ENCODE measurements around the gene GLYR1. TPM values are rescaled to one million over a fixed set of nuclear protein-coding genes. Genes with fewer than 3 reads are reported as not detected.

Gene GLYR1
- total RNA-seq, 5 donors from 2014 or later (not counting 1 experiment from before 2014, with no cell fraction given): 95.5 to 106 (median 102) TPM

DNA sequence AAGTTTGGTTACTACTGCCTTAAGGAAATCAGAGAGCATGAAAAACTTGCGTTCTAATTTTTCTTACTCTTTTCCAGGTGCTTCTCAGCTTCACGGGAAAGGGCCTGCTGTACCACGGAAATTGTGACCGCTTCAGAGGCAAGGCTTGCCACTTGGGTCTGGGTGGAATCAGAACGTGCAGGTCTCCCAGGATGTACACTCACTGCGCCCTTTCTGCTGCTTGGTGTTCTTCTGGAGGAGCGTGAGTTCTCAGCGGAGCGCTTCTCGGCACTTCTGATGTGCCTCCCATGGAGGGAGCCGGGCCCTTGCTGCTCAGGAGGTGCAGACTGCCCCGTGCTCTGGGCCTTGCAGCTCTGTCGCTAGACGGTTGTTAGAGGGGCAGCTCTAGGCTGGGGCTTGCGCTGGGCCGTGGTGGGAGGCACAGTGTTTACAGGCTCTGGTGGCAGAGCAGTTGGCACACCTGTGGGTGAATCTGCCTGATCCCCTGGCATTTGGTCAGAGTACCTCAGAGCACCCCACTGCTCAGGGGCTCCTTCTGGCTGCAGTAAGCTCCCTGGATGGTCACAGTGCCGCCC, 33.0 kb upstream of the GLYR1 start:
- 94% methylated on average over 17 of the region's 17 CpGs for WGBS (ENCODE audit: insufficient coverage)
- Mint-ChIP-seq H3K4me1 (no peaks in the 10 kb centered on the region), H3K9me3 (no peaks in the 10 kb centered on the region), H3K27ac (no peak overlapping the region), H3K4me3 (no peak overlapping the region), H3K36me3 (peaks cover 73% of the 10 kb centered on the region), H3K27me3 (no peaks in the 10 kb centered on the region)
- ChIA-PET POLR2A (no interaction called here), CTCF (no interaction called here)
- Histone ChIP-seq H3K27me3 (replicated peaks in 1 of 2; ENCODE audit: control insufficient read depth in 2 of 2, extremely low read depth in 1 of 2, insufficient read depth in 2 of 2, low read length in 1 of 2) (no peaks in the 10 kb centered on the region), H3K4me3 (ENCODE audit: control insufficient read depth in 1 of 2, extremely low read depth in 1 of 2, low read length in 1 of 2) (no peak overlapping the region), H3K27ac (ENCODE audit: low read length) (no peak overlapping the region), H3K36me3 (ENCODE audit: control insufficient read depth in 2 of 2, extremely low read depth in 1 of 2, insufficient read depth in 1 of 2, low read length in 1 of 2) (peaks cover 19 to 85% of the 10 kb centered on the region in 2 donors), H3K4me1 (ENCODE audit: control insufficient read depth in 1 of 2, extremely low read depth in 1 of 2, insufficient read depth in 2 of 2, low read length in 2 of 2) (no peaks in the 10 kb centered on the region), H3K9me3 (no peaks in the 10 kb centered on the region)
- DNase-seq (no peak), ATAC-seq (replicated peaks in 1 of 4) (no peak)

DNA sequence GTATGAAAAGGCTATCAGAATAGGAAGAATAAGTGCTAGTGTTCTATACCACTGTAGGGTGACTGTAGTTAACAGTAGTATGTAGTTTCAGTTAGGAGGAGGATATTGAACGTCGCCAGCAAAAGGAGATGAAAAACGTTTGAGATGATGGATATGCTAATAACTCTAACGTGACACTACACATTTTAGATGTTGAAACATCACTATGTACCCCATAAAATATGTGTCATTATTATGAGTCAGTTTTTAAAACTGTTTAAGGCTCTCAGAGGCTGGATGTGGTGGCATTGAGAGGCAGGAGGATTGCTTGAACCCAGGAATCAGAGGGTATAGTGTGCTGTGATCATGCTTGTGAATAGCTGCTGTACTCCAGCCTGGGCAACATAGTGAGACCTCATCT, 32.0 kb upstream of the GLYR1 start:
- Histone ChIP-seq H3K4me1 (ENCODE audit: control insufficient read depth in 1 of 2, extremely low read depth in 1 of 2, insufficient read depth in 2 of 2, low read length in 2 of 2) (no peaks in the 10 kb centered on the region), H3K9me3 (no peaks in the 10 kb centered on the region), H3K4me3 (ENCODE audit: control insufficient read depth in 1 of 2, extremely low read depth in 1 of 2, low read length in 1 of 2) (no peak overlapping the region), H3K27ac (ENCODE audit: low read length) (no peak overlapping the region), H3K36me3 (ENCODE audit: control insufficient read depth in 2 of 2, extremely low read depth in 1 of 2, insufficient read depth in 1 of 2, low read length in 1 of 2) (peaks cover 28 to 88% of the 10 kb centered on the region in 2 donors), H3K27me3 (replicated peaks in 1 of 2; ENCODE audit: control insufficient read depth in 2 of 2, extremely low read depth in 1 of 2, insufficient read depth in 2 of 2, low read length in 1 of 2) (no peaks in the 10 kb centered on the region)
- H3K4me1 Mint-ChIP-seq: no peaks in the 10 kb centered on the region
- CTCF ChIA-PET: interaction anchor here in 1 of 2 donors (0.7 kb wide), 1 partner anchor 21 kb away, joined by 3 read pairs; no protein-coding TSS in a partner anchor
- ATAC-seq (replicated peaks in 1 of 4) (no peak), DNase-seq (no peak)
- POLR2A ChIA-PET: no interaction called here
- H3K36me3 Mint-ChIP-seq: peaks cover 69% of the 10 kb centered on the region
- H3K27me3 Mint-ChIP-seq: no peaks in the 10 kb centered on the region
- H3K4me3 Mint-ChIP-seq: no peak overlapping the region
- no peak overlapping the region for H3K27ac Mint-ChIP-seq
- WGBS (ENCODE audit: insufficient coverage): no CpG with 5 or more reads among the region's 4 CpGs
- H3K9me3 Mint-ChIP-seq: no peaks in the 10 kb centered on the region

DNA sequence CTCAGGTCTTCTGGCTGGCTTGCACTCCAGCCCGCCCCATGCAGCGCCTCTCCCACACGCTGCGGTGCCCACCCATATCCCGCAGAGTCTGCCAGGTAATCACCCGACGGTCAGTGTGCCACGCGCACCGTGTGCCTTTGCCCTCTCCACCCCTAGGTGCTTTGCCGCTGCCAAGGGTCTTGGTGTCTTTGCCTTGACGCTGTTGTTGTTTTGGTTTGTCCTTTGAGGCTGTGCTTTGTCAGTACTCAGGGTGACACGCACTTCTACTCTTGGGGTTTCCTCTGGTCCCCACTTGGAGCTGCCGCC, 30.2 kb upstream of the GLYR1 start:
- ATAC-seq (replicated peaks in 1 of 4) (no peak), DNase-seq (no peak)
- H3K27me3 Mint-ChIP-seq: no peaks in the 10 kb centered on the region
- 97% methylated on average over 13 of the region's 14 CpGs for WGBS (ENCODE audit: insufficient coverage)
- Histone ChIP-seq H3K36me3 (ENCODE audit: control insufficient read depth in 2 of 2, extremely low read depth in 1 of 2, insufficient read depth in 1 of 2, low read length in 1 of 2) (peaks cover 34 to 87% of the 10 kb centered on the region in 2 donors), H3K4me1 (ENCODE audit: control insufficient read depth in 1 of 2, extremely low read depth in 1 of 2, insufficient read depth in 2 of 2, low read length in 2 of 2) (no peaks in the 10 kb centered on the region), H3K4me3 (ENCODE audit: control insufficient read depth in 1 of 2, extremely low read depth in 1 of 2, low read length in 1 of 2) (no peak overlapping the region), H3K27ac (ENCODE audit: low read length) (no peak overlapping the region), H3K9me3 (no peaks in the 10 kb centered on the region), H3K27me3 (replicated peaks in 1 of 2; ENCODE audit: control insufficient read depth in 2 of 2, extremely low read depth in 1 of 2, insufficient read depth in 2 of 2, low read length in 1 of 2) (no peaks in the 10 kb centered on the region)
- H3K4me3 Mint-ChIP-seq: no peak overlapping the region
- H3K4me1 Mint-ChIP-seq: no peaks in the 10 kb centered on the region
- CTCF ChIA-PET: no interaction called here
- POLR2A ChIA-PET: interaction anchor here in 1 of 2 donors (0.7 kb wide), 1 partner anchor 242 kb away, joined by 3 read pairs; no protein-coding TSS in a partner anchor
- H3K9me3 Mint-ChIP-seq: no peaks in the 10 kb centered on the region
- peaks cover 61% of the 10 kb centered on the region for H3K36me3 Mint-ChIP-seq
- H3K27ac Mint-ChIP-seq: no peak overlapping the region

DNA sequence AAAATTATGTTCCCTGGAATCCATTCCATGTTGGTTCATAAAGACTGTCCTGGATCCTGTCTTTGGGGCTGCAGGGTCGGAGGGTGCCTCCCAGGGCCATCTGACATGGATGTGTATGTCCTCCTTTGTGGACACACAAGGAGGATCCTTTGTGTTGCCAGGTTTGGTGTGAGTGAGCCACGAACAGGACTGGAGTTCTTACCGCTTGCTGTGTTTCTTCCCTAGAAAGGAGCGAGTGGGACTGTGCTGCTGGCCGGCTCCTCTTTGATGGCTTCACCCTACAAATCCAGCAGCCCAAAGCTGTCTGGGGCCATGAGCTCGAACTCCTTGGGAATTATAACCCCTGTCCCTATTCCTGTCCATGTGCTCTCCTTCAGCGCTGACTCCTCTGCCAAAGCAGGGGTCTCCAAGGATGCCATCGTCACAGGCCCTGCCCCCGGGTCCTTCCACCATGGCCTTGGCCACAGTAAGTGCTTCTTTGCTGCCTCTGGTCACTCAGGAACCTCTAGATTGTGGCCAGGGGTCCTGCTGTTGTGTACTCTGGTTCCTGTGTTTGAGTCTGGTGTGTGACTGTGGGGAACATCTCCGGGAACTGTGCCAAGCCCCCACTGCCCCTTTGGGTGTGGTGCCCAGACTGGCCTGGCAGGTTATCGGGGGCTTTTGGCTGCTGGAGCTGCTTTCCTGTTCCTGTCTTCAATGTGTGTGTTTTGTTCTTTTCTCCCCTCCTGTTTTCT, 29.7 kb upstream of the GLYR1 start:
- H3K4me1 Mint-ChIP-seq: no peaks in the 10 kb centered on the region
- Histone ChIP-seq H3K27ac (ENCODE audit: low read length) (no peak overlapping the region), H3K36me3 (ENCODE audit: control insufficient read depth in 2 of 2, extremely low read depth in 1 of 2, insufficient read depth in 1 of 2, low read length in 1 of 2) (peaks cover 34 to 91% of the 10 kb centered on the region in 2 donors), H3K4me3 (ENCODE audit: control insufficient read depth in 1 of 2, extremely low read depth in 1 of 2, low read length in 1 of 2) (no peak overlapping the region), H3K4me1 (ENCODE audit: control insufficient read depth in 1 of 2, extremely low read depth in 1 of 2, insufficient read depth in 2 of 2, low read length in 2 of 2) (no peaks in the 10 kb centered on the region), H3K27me3 (replicated peaks in 1 of 2; ENCODE audit: control insufficient read depth in 2 of 2, extremely low read depth in 1 of 2, insufficient read depth in 2 of 2, low read length in 1 of 2) (no peaks in the 10 kb centered on the region), H3K9me3 (no peaks in the 10 kb centered on the region)
- peaks cover 59% of the 10 kb centered on the region for H3K36me3 Mint-ChIP-seq
- H3K27me3 Mint-ChIP-seq: no peaks in the 10 kb centered on the region
- ChIA-PET CTCF (no interaction called here), POLR2A (interaction anchor here in 1 of 2 donors (0.6 to 0.7 kb wide), 2 partner anchors 241 to 376 kb away, joined by 3 read pairs; no protein-coding TSS in a partner anchor)
- no peak overlapping the region for H3K4me3 Mint-ChIP-seq
- no peaks in the 10 kb centered on the region for H3K9me3 Mint-ChIP-seq
- ATAC-seq (replicated peaks in 1 of 4) (no peak), DNase-seq (no peak)
- H3K27ac Mint-ChIP-seq: no peak overlapping the region
- 98% methylated on average over 8 of the region's 11 CpGs for WGBS (ENCODE audit: insufficient coverage)

- H3K9me3 Mint-ChIP-seq: no peaks in the 10 kb centered on the region
- Histone ChIP-seq H3K27me3 (replicated peaks in 1 of 2; ENCODE audit: control insufficient read depth in 2 of 2, extremely low read depth in 1 of 2, insufficient read depth in 2 of 2, low read length in 1 of 2) (no peaks in the 10 kb centered on the region), H3K9me3 (no peaks in the 10 kb centered on the region), H3K36me3 (ENCODE audit: control insufficient read depth in 2 of 2, extremely low read depth in 1 of 2, insufficient read depth in 1 of 2, low read length in 1 of 2) (peaks cover 43 to 90% of the 10 kb centered on the region in 2 donors), H3K27ac (ENCODE audit: low read length) (no peak overlapping the region), H3K4me3 (ENCODE audit: control insufficient read depth in 1 of 2, extremely low read depth in 1 of 2, low read length in 1 of 2) (no peak overlapping the region), H3K4me1 (ENCODE audit: control insufficient read depth in 1 of 2, extremely low read depth in 1 of 2, insufficient read depth in 2 of 2, low read length in 2 of 2) (no peaks in the 10 kb centered on the region)
- H3K27me3 Mint-ChIP-seq: no peaks in the 10 kb centered on the region
- ChIA-PET CTCF (interaction anchor here in 1 of 2 donors (0.6 kb wide), 1 partner anchor 218 kb away, joined by 6 read pairs; no protein-coding TSS in a partner anchor), POLR2A (interaction anchor here in 1 of 2 donors (0.5 kb wide), 1 partner anchor 205 kb away, joined by 3 read pairs; no protein-coding TSS in a partner anchor)
- H3K4me3 Mint-ChIP-seq: no peak overlapping the region
- no peaks in the 10 kb centered on the region for H3K4me1 Mint-ChIP-seq
- peaks cover 62% of the 10 kb centered on the region for H3K36me3 Mint-ChIP-seq
- 93% methylated on average over 8 of the region's 8 CpGs for WGBS (ENCODE audit: insufficient coverage)
- no peak for DNase-seq
- H3K27ac Mint-ChIP-seq: no peak overlapping the region
- no peak for ATAC-seq (replicated peaks in 1 of 4)
These were observed 27.6 kb upstream of the GLYR1 start for GRCh38 chr16:4874666-4875065.

GRCh38 chr16:4873091-4873490, 26.0 kb upstream of the GLYR1 start:
- no peak overlapping the region for H3K4me3 ChIP-seq (ENCODE audit: control insufficient read depth in 1 of 2, extremely low read depth in 1 of 2, low read length in 1 of 2)
- Mint-ChIP-seq H3K27me3 (no peaks in the 10 kb centered on the region), H3K27ac (no peak overlapping the region), H3K9me3 (no peaks in the 10 kb centered on the region), H3K36me3 (peaks cover 63% of the 10 kb centered on the region), H3K4me3 (no peak overlapping the region), H3K4me1 (peaks cover 0 to 6% (median under 1%) of the 10 kb centered on the region in 3 donors)
- H3K4me1 ChIP-seq (ENCODE audit: control insufficient read depth in 1 of 2, extremely low read depth in 1 of 2, insufficient read depth in 2 of 2, low read length in 2 of 2): no peaks in the 10 kb centered on the region
- H3K27me3 ChIP-seq (replicated peaks in 1 of 2; ENCODE audit: control insufficient read depth in 2 of 2, extremely low read depth in 1 of 2, insufficient read depth in 2 of 2, low read length in 1 of 2): no peaks in the 10 kb centered on the region
- WGBS (ENCODE audit: insufficient coverage): 92% methylated on average over 2 of the region's 3 CpGs
- ATAC-seq (replicated peaks in 1 of 4): no peak
- H3K36me3 ChIP-seq (ENCODE audit: control insufficient read depth in 2 of 2, extremely low read depth in 1 of 2, insufficient read depth in 1 of 2, low read length in 1 of 2): peaks cover 41 to 88% of the 10 kb centered on the region in 2 donors
- H3K9me3 ChIP-seq: no peaks in the 10 kb centered on the region
- DNase-seq: no peak
- H3K27ac ChIP-seq (ENCODE audit: low read length): no peak overlapping the region
- ChIA-PET CTCF (no interaction called here), POLR2A (no interaction called here)

Data from T-cell (primary cell).